Prostate gland (tissue), 2 donors: ENCODE results near the gene FARS2.

Source experiments
- CTCF ChIP-seq, 4 experiments: fragments of 200-600 bp in 2 of 4; fragments of 450-650 bp in 2 of 4; sonication (generic) in 2 of 4; IDR thresholded peaks; 1 replicate in 3 of 4; 2 replicates in 1 of 4; pipeline ENCODE4 v1.5.1; 2016 to 2019; ENCODE audit warnings: antibody characterized with exemption in 4 of 4, mild to moderate bottlenecking in 2 of 4, moderate library complexity in 2 of 4
- POLR2A ChIP-seq: fragments of 450-650 bp; IDR thresholded peaks from one replicate; pipeline ENCODE4 v1.6.1; 2016; ENCODE audit warnings: antibody characterized with exemption, mild to moderate bottlenecking
- POLR2AphosphoS5 ChIP-seq: sonication (generic); formaldehyde crosslinking; IDR thresholded peaks from one replicate; pipeline ENCODE4 v1.6.1; 2017; ENCODE audit warnings: antibody characterized with exemption

GRCh38 chr6:5671601-5672559, 410.6 kb downstream of the FARS2 start:
- no peak for TF ChIP-seq CTCF (IDR thresholded peaks at IDR 0.05)
- no peak for TF ChIP-seq POLR2A
- no peak for TF ChIP-seq POLR2AphosphoS5
